A549 (cell line): Measurements from ENCODE around the gene SNAI3. TPM values are rescaled to one million over a fixed set of nuclear protein-coding genes. Genes with fewer than 3 reads are reported as not detected.

Source experiments
- ATAC-seq, 2 experiments: fragments of 200-7000 bp in 1 of 2; fragments of >200 bp in 1 of 2; cut with Nextera tagmentation in 1 of 2; cut with Tn5 transposase in 1 of 2; 3 replicates each; pipeline versions ENCODE4 v1.8.0 to v1.9.1; 2018 to 2020; ENCODE audit warnings: mild to moderate bottlenecking in 1 of 2, moderate library complexity in 1 of 2
- CTCF ChIA-PET: fragments of 300-600 bp; sonication (Branson Sonifier 250); formaldehyde crosslinking; extraction: SDS; loops from one replicate; lab custom pipeline; 2021; ENCODE audit warnings: antibody characterized with exemption, inconsistent platforms; lab: Yijun Ruan, JAX
- POLR2A ChIA-PET: fragments of 350-600 bp; formaldehyde crosslinking; extraction: SDS; loops from one replicate; lab custom pipeline; 2021; ENCODE audit warnings: antibody characterized with exemption, inconsistent platforms; lab: Yijun Ruan, JAX
- DNase-seq, 2 experiments: peaks; one replicate each; pipeline versions ENCODE4 v3.0.0 to v3.0.0-alpha.2; 2011 to 2016; ENCODE audit warnings: low read depth in 1 of 2, low spot score in 1 of 2
- FAIRE-seq: peaks from 2 replicates; lab custom pipeline; 2011; peaks lifted over from hg19 to GRCh38; lab: Jason Lieb, UNC
- H3K27ac ChIP-seq, 2 experiments: fragments of >200 bp; sonication (Bioruptor Twin); formaldehyde crosslinking; 3 replicates each; pipeline ENCODE4 v1.5.1; 2016 to 2017
- H3K4me1 ChIP-seq: fragments of >200 bp; sonication (Bioruptor Twin); formaldehyde crosslinking; 3 replicates; pipeline ENCODE4 v1.6.1; 2016
- H3K4me2 ChIP-seq: fragments of >200 bp; sonication (Bioruptor Twin); formaldehyde crosslinking; 3 replicates; pipeline ENCODE4 v1.6.1; 2016
- H3K4me3 ChIP-seq: fragments of >200 bp; sonication (Bioruptor Twin); formaldehyde crosslinking; 3 replicates; pipeline ENCODE4 v1.5.1; 2016
- H3K9me3 ChIP-seq: fragments of >200 bp; sonication (Bioruptor Twin); formaldehyde crosslinking; 3 replicates; pipeline ENCODE4 v1.6.1; 2016
- CEBPB ChIP-seq, 2 experiments: fragments of >200 bp in 1 of 2; sonication (Bioruptor Twin) in 1 of 2; formaldehyde crosslinking in 1 of 2; IDR thresholded peaks; 2 replicates each; pipeline ENCODE4 v1.6.1; 2012 to 2016
- CHD2 ChIP-seq: fragments of 150-350 bp; IDR thresholded peaks from 2 replicates; pipeline ENCODE4 v1.6.1; 2014; ENCODE audit warnings: low read length; ENCODE audit not compliant: partially characterized antibody
- CHD4 ChIP-seq: fragments of 200-600 bp; sonication (generic); IDR thresholded peaks from 2 replicates; pipeline ENCODE4 v1.6.1; 2016; ENCODE audit warnings: antibody characterized with exemption, mild to moderate bottlenecking, borderline replicate concordance
- ELK1 ChIP-seq: fragments of 150-350 bp; IDR thresholded peaks from 2 replicates; pipeline ENCODE4 v1.6.1; 2014; ENCODE audit warnings: low read depth, mild to moderate bottlenecking, low read length
- FOSL2 ChIP-seq, 2 experiments: fragments of 450-650 bp in 1 of 2; fragments of >200 bp in 1 of 2; sonication (Bioruptor Twin) in 1 of 2; formaldehyde crosslinking; IDR thresholded peaks; 2 replicates each; pipeline versions ENCODE4 v1.5.0 to v1.6.1; 2016 to 2020; ENCODE audit warnings: mild to moderate bottlenecking in 1 of 2, moderate library complexity in 1 of 2
- HDAC2 ChIP-seq: fragments of 200-600 bp; sonication (generic); IDR thresholded peaks from 2 replicates; pipeline ENCODE4 v1.6.1; 2016
- JUNB ChIP-seq: fragments of >200 bp; sonication (Bioruptor Twin); formaldehyde crosslinking; IDR thresholded peaks from 2 replicates; pipeline ENCODE4 v1.6.1; 2016
- MAZ ChIP-seq: fragments of 150-350 bp; IDR thresholded peaks from 2 replicates; pipeline ENCODE4 v1.6.1; 2014; ENCODE audit warnings: antibody characterized with exemption, low read depth, low read length, borderline replicate concordance
- MYC ChIP-seq: IDR thresholded peaks from 2 replicates; pipeline ENCODE4 v1.6.1; 2012; ENCODE audit warnings: mild to moderate bottlenecking, inconsistent platforms, low read length, improper control_type of control experiment, borderline replicate concordance
- NFE2L2 ChIP-seq: fragments of 150-350 bp; conservative IDR thresholded peaks from 2 replicates; pipeline ENCODE4 v1.6.1; 2014; ENCODE audit warnings: low read length
- PBX3 ChIP-seq: IDR thresholded peaks from 2 replicates; pipeline ENCODE4 v1.6.1; 2012
- PHF8 ChIP-seq: fragments of 200-600 bp; sonication (generic); IDR thresholded peaks from 2 replicates; pipeline ENCODE4 v1.6.1; 2016; ENCODE audit warnings: low read depth, mild to moderate bottlenecking, antibody characterized with exemption, moderate library complexity, borderline replicate concordance
- RAD21 ChIP-seq, 2 experiments: fragments of >200 bp in 1 of 2; sonication (Bioruptor Twin) in 1 of 2; formaldehyde crosslinking in 1 of 2; IDR thresholded peaks in 1 of 2; conservative IDR thresholded peaks in 1 of 2; 2 replicates in 1 of 2; 3 replicates in 1 of 2; pipeline ENCODE4 v1.6.1; 2012 to 2018; ENCODE audit warnings: inconsistent platforms in 1 of 2
- RFX5 ChIP-seq: fragments of 450-650 bp; IDR thresholded peaks from 2 replicates; pipeline ENCODE4 v1.7.1; 2014; ENCODE audit warnings: antibody characterized with exemption, mild to moderate bottlenecking, moderate library complexity
- TFCP2L1 ChIP-seq: fragments of 250-450 bp; sonication (Bioruptor Pico); IDR thresholded peaks from 2 replicates; pipeline ENCODE4 v1.5.0; 2021; ENCODE audit warnings: mild to moderate bottlenecking
- TP53 ChIP-seq: fragments of 250-450 bp; sonication (Bioruptor Pico); IDR thresholded peaks from 2 replicates; pipeline ENCODE4 v1.5.0; 2021; ENCODE audit warnings: mild to moderate bottlenecking, moderate library complexity
- ZFP36 ChIP-seq: fragments of 450-650 bp; IDR thresholded peaks from 2 replicates; pipeline ENCODE4 v1.6.1; 2014; ENCODE audit warnings: borderline replicate concordance; ENCODE audit not compliant: partially characterized antibody
- WGBS: methylation state at CpG from one replicate; pipeline ENCODE4 v1.1.6; 2017; ENCODE audit errors: missing lambda C conversion rate; 5-methylcytosine and 5-hydroxymethylcytosine counted together
- polyA plus RNA-seq, 4 experiments: library from polyadenylated mRNA; depleted of rRNA in 3 of 4; stranded (reverse); fragments of >200 nt; fragmentation: RNase III in 1 of 4; extraction: RNeasy Plus Mini Kit Qiagen cat#74134 plus additional on column Dnase treatment in 1 of 4; gene quantifications; 2 replicates in 3 of 4; 3 replicates in 1 of 4; pipeline ENCODE4 v1.2.3, GENCODE V29; 2011 to 2017

SNAI3 gene
- polyA plus RNA-seq, 2 of the 4 experiments (the other 2 are of a cell fraction), result not detected

GRCh38 chr16:88659160-88659559 lies 27.1 kb downstream of the SNAI3 start:
- POLR2A ChIA-PET, result no interaction called here
- DNase-seq (no peak), ATAC-seq (no peak), FAIRE-seq (no peak)
- Histone ChIP-seq H3K9me3 (no peaks in the 10 kb centered on the region), H3K27ac (no peak overlapping the region), H3K4me2 (no peak overlapping the region), H3K4me1 (peaks cover 8% of the 10 kb centered on the region; the same call in 1 of the 3 replicates), H3K4me3 (no peak overlapping the region)
- CTCF ChIA-PET, result interaction anchor here (0.7 kb wide), 1 partner anchor 14 kb away, joined by 4 read pairs; no protein-coding TSS in a partner anchor
- TF ChIP-seq MAZ, result no peak
- no peak for TF ChIP-seq NFE2L2
- WGBS, result 93% methylated on average over 25 of the region's 25 CpGs

- ChIA-PET POLR2A (no interaction called here), CTCF (interaction anchor here (0.7 kb wide), 2 partner anchors 14 to 17 kb away, joined by 3 to 4 read pairs; no protein-coding TSS in a partner anchor)
- Histone ChIP-seq H3K9me3 (no peaks in the 10 kb centered on the region), H3K4me2 (no peak overlapping the region), H3K27ac (no peak overlapping the region), H3K4me1 (peaks cover 5% of the 10 kb centered on the region; the same call in 1 of the 3 replicates), H3K4me3 (no peak overlapping the region)
- DNase-seq, result no peak
- WGBS, result 93% methylated on average over 9 of the region's 15 CpGs
- ATAC-seq, result no peak
- no peak for TF ChIP-seq JUNB
- TF ChIP-seq FOSL2 (IDR thresholded peaks at IDR 0.05), result no peak
- TF ChIP-seq FOSL2 (CRISPR knock-in tag; IDR thresholded peaks at IDR 0.05), result no peak
- TF ChIP-seq TFCP2L1 (CRISPR knock-in tag), result no peak
- no peak for TF ChIP-seq NFE2L2
- FAIRE-seq, result no peak
Measured at GRCh38 chr16:88658714-88659113, 27.6 kb downstream of the SNAI3 start.

GRCh38 chr16:88657371-88657770 lies 28.9 kb downstream of the SNAI3 start:
- Histone ChIP-seq H3K4me1 (peaks cover 5% of the 10 kb centered on the region; the same call in 1 of the 3 replicates), H3K27ac (no peak overlapping the region), H3K4me3 (no peak overlapping the region), H3K9me3 (no peaks in the 10 kb centered on the region), H3K4me2 (no peak overlapping the region)
- ChIA-PET CTCF (no interaction called here), POLR2A (no interaction called here)
- WGBS, result 97% methylated on average over 14 of the region's 19 CpGs
- DNase-seq (no peak), FAIRE-seq (no peak), ATAC-seq (no peak)
- TF ChIP-seq PBX3 (no peak), FOSL2 (IDR thresholded peaks at IDR 0.05) (no peak), FOSL2 (CRISPR knock-in tag; IDR thresholded peaks at IDR 0.05) (no peak), NFE2L2 (no peak), HDAC2 (no peak), MYC (no peak), ZFP36 (no peak), PHF8 (no peak), TFCP2L1 (CRISPR knock-in tag) (no peak), CEBPB (IDR thresholded peaks at IDR 0.05) (no peak), CHD2 (no peak), RFX5 (no peak), JUNB (no peak), ELK1 (no peak), TP53 (no peak), CHD4 (no peak), RAD21 (conservative IDR thresholded peaks at IDR 0.05 in 1 of 2, IDR thresholded peaks at IDR 0.05 in 1 of 2) (no peak)
